Measurements from ENCODE around the gene ERMARD. TPM values are rescaled to one million over a fixed set of nuclear protein-coding genes. Genes with fewer than 3 reads are reported as not detected.

The ERMARD gene
- total RNA-seq, 2 experiments from 2014 or later: 24.9 to 26.6 TPM

GRCh38 chr6:169793408-169793807 lies 42.0 kb downstream of the ERMARD start:
- TF ChIP-seq CTCF (IDR thresholded peaks at IDR 0.05): no peak
- H3K27me3 Mint-ChIP-seq: peaks cover 51% of the 10 kb centered on the region
- H3K27ac Mint-ChIP-seq: no peak overlapping the region
- H3K36me3 Mint-ChIP-seq (ENCODE audit: low read depth): no peaks in the 10 kb centered on the region
- ATAC-seq (no peak), DNase-seq (no peak)
- H3K9me3 Mint-ChIP-seq: no peaks in the 10 kb centered on the region
- intact Hi-C loops (cut with micrococcal nuclease): loop anchor here (10.0 kb wide), 1 partner anchor 721 kb away; no protein-coding TSS in a partner anchor
- POLR2A ChIA-PET: no interaction called here
- CTCF ChIA-PET: no interaction called here
- peaks cover 11% of the 10 kb centered on the region for H3K4me1 Mint-ChIP-seq (ENCODE audit: low read depth)
- H3K4me3 Mint-ChIP-seq: no peak overlapping the region

DNA sequence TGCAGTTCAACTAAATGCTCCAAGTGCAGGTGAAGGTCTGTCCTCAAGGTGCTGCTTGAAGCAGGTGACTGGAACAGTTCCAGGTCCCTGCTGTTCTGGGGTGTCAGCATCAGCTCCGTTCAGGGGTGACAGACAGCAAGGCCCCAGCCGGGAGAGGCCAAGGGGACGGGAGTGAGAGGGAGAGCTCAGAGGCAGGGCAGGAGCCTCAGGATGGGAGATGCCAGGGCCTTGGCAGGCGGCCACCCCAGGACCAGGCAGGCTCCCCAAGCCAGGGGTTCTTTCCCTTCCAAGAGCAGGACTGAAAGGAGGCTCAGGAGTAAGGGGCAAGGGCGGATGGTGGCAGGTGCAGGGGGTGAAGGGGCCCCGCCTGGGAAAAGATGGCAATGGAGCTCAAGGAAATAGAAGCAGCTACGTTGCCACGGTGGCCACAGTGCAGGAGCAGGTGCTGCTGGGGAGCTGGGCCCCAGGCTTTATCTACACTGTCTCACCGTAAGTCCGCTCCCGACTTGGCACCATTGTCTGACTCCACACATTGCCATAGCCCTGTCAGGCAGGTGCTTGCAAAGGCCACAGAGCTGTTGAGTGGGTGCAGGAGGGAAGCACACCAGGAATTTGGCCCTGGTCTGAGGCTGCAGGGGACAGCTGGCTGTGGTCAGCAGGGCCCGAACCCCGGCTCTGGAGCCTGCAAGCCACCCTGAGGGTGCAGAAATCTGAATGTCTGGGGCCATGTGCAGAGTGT lies 43.1 kb downstream of the ERMARD start:
- ChIA-PET POLR2A (no interaction called here), CTCF (interaction anchor here (0.9 to 1.0 kb wide), 2 partner anchors 11 to 13 kb away, joined by 3 to 4 read pairs; no protein-coding TSS in a partner anchor)
- H3K27ac Mint-ChIP-seq: no peak overlapping the region
- intact Hi-C loops (cut with micrococcal nuclease): loop anchor here (10.0 kb wide), 1 partner anchor 720 kb away; no protein-coding TSS in a partner anchor
- H3K9me3 Mint-ChIP-seq: no peaks in the 10 kb centered on the region
- no peak for ATAC-seq
- DNase-seq: no peak
- no peak overlapping the region for H3K4me3 Mint-ChIP-seq
- peaks cover 53% of the 10 kb centered on the region for H3K27me3 Mint-ChIP-seq
- TF ChIP-seq CTCF (IDR thresholded peaks at IDR 0.05): no peak
- no peaks in the 10 kb centered on the region for H3K36me3 Mint-ChIP-seq (ENCODE audit: low read depth)
- peaks cover 10% of the 10 kb centered on the region for H3K4me1 Mint-ChIP-seq (ENCODE audit: low read depth)

DNA sequence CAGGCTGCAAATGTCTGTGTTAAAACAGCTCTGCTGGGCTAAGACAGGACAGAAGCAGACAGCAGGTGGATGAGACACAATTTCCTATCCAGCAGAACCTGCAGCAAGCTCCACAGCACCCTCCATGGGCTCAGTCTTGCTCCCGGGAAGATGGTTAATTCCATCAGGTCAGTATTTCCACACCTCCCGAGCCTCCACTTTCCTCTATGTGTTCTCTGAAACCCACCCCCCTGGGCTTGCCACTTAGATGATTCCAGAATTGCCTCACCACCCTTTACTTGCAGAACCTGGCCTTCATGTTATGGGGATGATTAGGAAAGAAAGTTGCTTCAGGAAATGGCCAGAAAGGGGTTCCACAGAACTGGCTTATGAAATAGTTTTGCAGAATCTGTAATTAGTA lies 43.8 kb downstream of the ERMARD start:
- ATAC-seq (no peak), DNase-seq (no peak)
- ChIA-PET CTCF (interaction anchor here (0.9 to 1.3 kb wide), 2 partner anchors 12 to 37 kb away, joined by 3 to 4 read pairs; no protein-coding TSS in a partner anchor), POLR2A (no interaction called here)
- Mint-ChIP-seq H3K4me1 (ENCODE audit: low read depth) (peaks cover 5% of the 10 kb centered on the region), H3K27ac (no peak overlapping the region), H3K4me3 (no peak overlapping the region), H3K36me3 (ENCODE audit: low read depth) (no peaks in the 10 kb centered on the region), H3K27me3 (peaks cover 50% of the 10 kb centered on the region), H3K9me3 (no peaks in the 10 kb centered on the region)
- intact Hi-C loops (cut with micrococcal nuclease): loop anchor here (10.0 kb wide), 1 partner anchor 720 kb away; no protein-coding TSS in a partner anchor
- TF ChIP-seq CTCF (IDR thresholded peaks at IDR 0.05): no peak

GRCh38 chr6:169798764-169799473 lies 47.5 kb downstream of the ERMARD start:
- intact Hi-C loops (cut with micrococcal nuclease): loop anchor here (10.0 kb wide), 1 partner anchor 716 kb away; no protein-coding TSS in a partner anchor
- peaks cover 28% of the 10 kb centered on the region for H3K27me3 Mint-ChIP-seq
- no peak for DNase-seq

More at GRCh38 chr6:169798764-169799473, 47.5 kb downstream of the ERMARD start:
- peaks cover 16% of the 10 kb centered on the region for H3K4me1 Mint-ChIP-seq (ENCODE audit: low read depth)
- H3K4me3 Mint-ChIP-seq: no peak overlapping the region
- POLR2A ChIA-PET: no interaction called here
- CTCF ChIA-PET: interaction anchor here (0.7 to 3.7 kb wide), 3 partner anchors 9 to 33 kb away, joined by 3 to 10 read pairs (median 4); no protein-coding TSS in a partner anchor
- no peaks in the 10 kb centered on the region for H3K9me3 Mint-ChIP-seq
- ATAC-seq: no peak
- no peak for TF ChIP-seq CTCF (IDR thresholded peaks at IDR 0.05)
- H3K36me3 Mint-ChIP-seq (ENCODE audit: low read depth): no peaks in the 10 kb centered on the region
- H3K27ac Mint-ChIP-seq: no peak overlapping the region

Data from activated CD8-positive, alpha-beta T cell treated with anti-CD3 and anti-CD28 coated beads for 36 hours (primary cell).